ENCODE data around the gene USP13. TPM values are rescaled to one million over a fixed set of nuclear protein-coding genes. Genes with fewer than 3 reads are reported as not detected.

Gene USP13
- total RNA-seq, 4 donors from 2014 or later: 9.6 to 37.5 (median 17.2) TPM

- DNase-seq (ENCODE audit: low spot score): no peak
- ATAC-seq (ENCODE audit: low FRiP score): no peak
- TF ChIP-seq, protein P1, sequence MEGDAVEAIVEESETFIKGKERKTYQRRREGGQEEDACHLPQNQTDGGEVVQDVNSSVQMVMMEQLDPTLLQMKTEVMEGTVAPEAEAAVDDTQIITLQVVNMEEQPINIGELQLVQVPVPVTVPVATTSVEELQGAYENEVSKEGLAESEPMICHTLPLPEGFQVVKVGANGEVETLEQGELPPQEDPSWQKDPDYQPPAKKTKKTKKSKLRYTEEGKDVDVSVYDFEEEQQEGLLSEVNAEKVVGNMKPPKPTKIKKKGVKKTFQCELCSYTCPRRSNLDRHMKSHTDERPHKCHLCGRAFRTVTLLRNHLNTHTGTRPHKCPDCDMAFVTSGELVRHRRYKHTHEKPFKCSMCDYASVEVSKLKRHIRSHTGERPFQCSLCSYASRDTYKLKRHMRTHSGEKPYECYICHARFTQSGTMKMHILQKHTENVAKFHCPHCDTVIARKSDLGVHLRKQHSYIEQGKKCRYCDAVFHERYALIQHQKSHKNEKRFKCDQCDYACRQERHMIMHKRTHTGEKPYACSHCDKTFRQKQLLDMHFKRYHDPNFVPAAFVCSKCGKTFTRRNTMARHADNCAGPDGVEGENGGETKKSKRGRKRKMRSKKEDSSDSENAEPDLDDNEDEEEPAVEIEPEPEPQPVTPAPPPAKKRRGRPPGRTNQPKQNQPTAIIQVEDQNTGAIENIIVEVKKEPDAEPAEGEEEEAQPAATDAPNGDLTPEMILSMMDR (IDR thresholded peaks at IDR 0.05): no peak
These were observed 2.4 kb downstream of the USP13 start for GRCh38 chr3:179655236-179655635.

DNA sequence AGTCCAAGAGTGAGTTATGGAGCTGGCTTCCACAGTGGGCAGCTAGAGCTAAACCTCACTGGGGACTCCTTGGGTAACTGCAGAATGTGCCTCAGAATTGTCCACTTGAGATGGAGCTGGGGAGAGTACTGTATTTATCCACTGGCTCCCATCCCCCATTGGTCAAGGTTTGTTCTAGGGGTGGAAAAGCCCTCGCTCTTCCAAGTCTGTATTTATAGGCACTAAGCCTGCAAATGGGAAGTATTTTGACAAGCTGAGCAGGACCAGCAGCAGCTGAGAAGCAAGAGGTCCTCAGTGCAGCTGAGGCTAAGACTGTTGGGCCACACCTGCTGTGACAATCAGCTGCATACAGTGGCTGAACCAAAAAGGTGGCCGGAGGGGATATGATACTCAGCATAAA, 5.8 kb downstream of the USP13 start:
- DNase-seq (ENCODE audit: low spot score) (no peak), ATAC-seq (ENCODE audit: low FRiP score) (no peak)
- TF ChIP-seq, protein P1 (IDR thresholded peaks at IDR 0.05): no peak

DNA sequence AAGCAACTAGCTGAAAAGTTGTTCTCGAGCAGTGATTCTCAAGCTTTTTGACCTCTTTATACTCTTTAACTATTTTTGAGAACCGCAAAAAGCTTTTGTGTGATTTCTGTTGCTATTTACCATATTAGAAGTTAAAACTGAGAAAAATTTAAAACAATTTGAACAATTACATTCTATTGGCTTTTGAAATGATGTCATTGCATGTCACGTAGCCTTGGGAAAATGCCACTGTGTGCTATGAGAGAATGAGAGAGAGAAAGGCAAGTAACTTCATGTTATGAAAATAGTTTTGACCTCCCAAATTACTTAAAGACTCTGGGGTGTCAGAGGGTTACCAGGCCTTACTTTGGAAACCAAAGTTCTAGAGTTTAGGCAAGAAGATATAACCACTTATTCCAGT, 8.0 kb downstream of the USP13 start:
- no peak for ATAC-seq (ENCODE audit: low FRiP score)
- TF ChIP-seq, protein P1 (IDR thresholded peaks at IDR 0.05): no peak
- DNase-seq (ENCODE audit: low spot score): no peak

DNA sequence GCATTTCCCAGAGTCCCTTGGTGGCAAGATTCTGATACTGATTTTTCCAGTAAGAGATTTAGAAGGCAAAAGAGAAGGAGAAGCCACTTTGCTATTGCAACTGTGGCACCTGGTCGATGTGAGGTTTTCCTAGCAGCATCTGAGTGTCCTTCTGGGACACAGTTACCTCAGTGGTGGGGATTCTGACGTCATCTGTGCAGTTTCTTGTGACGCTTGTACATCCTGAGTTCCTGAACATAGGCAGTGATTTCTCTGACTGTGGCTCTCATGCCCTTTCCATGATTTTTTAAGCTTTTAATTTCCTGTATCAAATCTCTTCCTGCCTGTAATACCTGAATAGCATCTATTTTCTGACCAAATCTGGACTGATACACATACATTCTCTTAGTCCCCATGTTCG, 8.9 kb downstream of the USP13 start:
- TF ChIP-seq, protein P1 (IDR thresholded peaks at IDR 0.05): no peak
- ATAC-seq (ENCODE audit: low FRiP score) (no peak), DNase-seq (ENCODE audit: low spot score) (no peak)

DNA sequence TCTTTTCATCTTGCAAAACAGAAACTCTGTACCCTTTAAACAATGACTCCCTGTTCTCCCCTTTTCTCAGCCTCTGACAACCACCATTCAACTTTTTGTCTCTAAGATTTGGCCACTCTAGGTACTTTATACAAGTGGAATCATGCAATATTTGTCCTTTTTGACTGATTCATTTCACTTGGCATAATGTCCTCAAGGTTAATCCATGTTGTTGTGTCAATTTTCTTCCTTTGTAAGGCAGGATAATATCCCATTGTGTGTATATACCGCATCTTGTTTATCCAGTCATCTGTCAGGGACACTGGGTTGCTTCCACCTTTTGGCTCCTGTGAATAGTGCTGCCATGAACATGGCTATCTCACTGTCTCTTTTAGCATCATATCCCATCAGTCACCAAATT, 10.3 kb downstream of the USP13 start:
- TF ChIP-seq, protein P1 (IDR thresholded peaks at IDR 0.05): no peak
- ATAC-seq (ENCODE audit: low FRiP score) (no peak), DNase-seq (ENCODE audit: low spot score) (no peak)

GRCh38 chr3:179666030-179666429, 13.2 kb downstream of the USP13 start:
- DNase-seq (ENCODE audit: low spot score) (no peak), ATAC-seq (ENCODE audit: low FRiP score) (no peak)
- TF ChIP-seq, protein P1 (IDR thresholded peaks at IDR 0.05): no peak

GRCh38 chr3:179666436-179667035, 13.7 kb downstream of the USP13 start:
- ATAC-seq (ENCODE audit: low FRiP score): no peak

More at GRCh38 chr3:179666436-179667035, 13.7 kb downstream of the USP13 start:
- DNase-seq (ENCODE audit: low spot score): no peak
- TF ChIP-seq, protein P1 (IDR thresholded peaks at IDR 0.05): no peak
